Erythroblast (primary cell): ENCODE measurements around the gene LLGL2.

Experiments
- GATA1 ChIP-seq: IDR thresholded peaks from 2 replicates; pipeline ENCODE4 v1.6.1; 2011; ENCODE audit warnings: low read depth, mild to moderate bottlenecking, control low read depth, low read length, moderate library complexity
- POLR2A ChIP-seq: IDR thresholded peaks from 2 replicates; pipeline ENCODE4 v1.6.1; 2011; ENCODE audit warnings: mild to moderate bottlenecking, low read length

DNA sequence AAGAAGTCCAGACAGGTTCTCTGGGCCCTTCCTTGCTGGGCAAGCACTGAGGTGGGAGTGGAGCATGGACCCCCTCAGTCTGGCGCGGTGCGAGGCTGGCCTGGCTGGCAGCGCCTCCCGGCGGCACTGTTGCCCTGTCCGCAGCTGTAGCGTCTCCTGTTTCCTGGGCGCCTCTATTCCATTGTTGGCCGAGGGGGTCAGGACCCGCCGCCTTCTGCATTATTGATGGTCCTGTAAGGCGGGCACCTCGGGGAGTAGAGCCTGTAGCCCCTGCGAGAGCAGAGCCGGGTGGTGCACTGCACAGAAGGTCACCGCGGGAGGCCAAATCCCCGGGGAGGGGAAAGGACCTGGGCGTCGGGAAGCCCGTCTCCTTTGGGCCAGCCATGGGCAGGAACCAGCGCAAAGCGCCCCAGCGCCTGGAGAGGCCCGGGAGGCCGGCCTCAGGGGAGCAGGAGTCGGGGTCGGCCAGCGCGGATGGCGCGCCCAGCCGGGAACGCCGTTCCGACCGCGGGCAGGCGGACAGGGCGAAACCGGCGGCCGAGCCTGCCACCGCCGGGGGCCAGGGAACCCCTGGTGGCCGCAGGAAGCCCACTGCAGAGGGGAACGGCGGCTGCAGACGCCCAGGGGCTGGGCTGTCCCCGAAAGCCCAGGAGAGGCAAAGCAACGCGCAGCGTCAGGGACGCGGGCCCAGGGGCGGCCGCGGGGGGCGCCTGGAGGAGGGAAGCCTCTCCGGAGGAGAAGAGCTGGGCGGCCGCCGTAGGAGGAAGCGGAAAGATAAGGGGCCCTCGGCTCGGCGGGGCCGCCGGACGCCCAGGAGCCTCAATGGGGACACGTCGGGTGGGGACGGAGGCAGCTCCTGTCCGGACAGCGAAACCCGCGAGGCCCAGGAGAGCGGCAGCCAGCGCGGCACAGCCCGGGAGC is 62.4 kb downstream of the LLGL2 start, which contains the start of gene MYO15B:
- peak; percentile 14 for TF ChIP-seq POLR2A
- no peak for TF ChIP-seq GATA1
